Measurements from ENCODE around the gene NKX1-2. TPM values are rescaled to one million over a fixed set of nuclear protein-coding genes. Genes with fewer than 3 reads are reported as not detected.
A peak's percentile ranks its signal among the peaks of the same experiment; 100 is the strongest.

Gene NKX1-2
- total and polyA plus RNA-seq, 2 experiments from 2014 or later = 9.8 to 39.4 TPM

DNA sequence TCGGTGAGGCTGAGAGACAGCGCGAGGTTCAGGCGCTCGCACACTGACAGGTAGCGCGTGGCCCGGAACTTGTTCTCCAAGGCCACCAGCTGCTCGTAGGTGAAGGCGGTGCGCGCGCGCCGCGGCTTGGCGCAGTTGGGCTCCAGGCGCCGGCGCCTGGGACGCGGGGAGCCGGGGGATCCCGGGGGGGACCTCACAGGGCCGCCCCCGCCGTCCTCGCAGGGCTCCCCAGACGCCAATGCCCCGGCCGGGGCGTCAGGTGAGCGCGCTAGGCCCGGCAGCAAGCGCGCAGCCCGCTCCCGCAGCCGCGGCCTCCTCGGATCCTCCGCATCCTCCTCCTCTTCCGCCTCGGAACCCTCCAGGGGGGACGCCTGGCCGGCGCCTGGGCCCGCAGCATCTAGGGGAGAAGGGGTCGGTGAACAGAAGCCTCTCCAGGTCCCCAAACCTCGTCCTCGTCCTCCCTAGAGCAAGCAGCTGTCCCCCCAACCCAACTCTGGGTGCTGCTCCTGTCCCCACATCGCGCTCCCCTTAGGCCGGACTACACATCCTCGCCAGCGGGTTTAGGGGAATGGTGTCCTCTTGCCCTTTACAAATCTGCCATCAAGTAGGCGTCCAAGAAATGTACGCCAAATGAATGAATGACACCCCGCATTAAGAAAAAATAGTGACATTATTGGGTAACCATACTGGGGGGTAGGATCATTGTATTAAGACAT is 1.9 kb downstream of the NKX1-2 start:
- Mint-ChIP-seq H3K27ac (no peak overlapping the region), H3K4me1 (peaks cover 40% of the 10 kb centered on the region), H3K36me3 (ENCODE audit: low read depth) (peaks cover 12% of the 10 kb centered on the region), H3K4me3 (peak overlapping the region; percentile 84), H3K9me3 (no peaks in the 10 kb centered on the region), H3K27me3 (ENCODE audit: insufficient read depth, low read depth, poor library complexity) (peaks cover 56% of the 10 kb centered on the region)
- Histone ChIP-seq H3K4me1 (ENCODE audit: insufficient read depth) (peaks cover 38% of the 10 kb centered on the region), H3K79me2 (replicated peaks; ENCODE audit: insufficient read depth) (no peaks in the 10 kb centered on the region; the same call in 1 of the 2 replicates), H3K4me3 (peak overlapping the region; percentile 81), H3K4me2 (peak overlapping the region; percentile 99), H3K27me3 (ENCODE audit: insufficient read depth) (peaks cover 52% of the 10 kb centered on the region), H3F3A (replicated peaks; ENCODE audit: low read depth) (peaks cover 29% of the 10 kb centered on the region), H4K20me1 (replicated peaks; ENCODE audit: insufficient read depth) (peaks cover 5% of the 10 kb centered on the region; the same call in 1 of the 2 replicates), H2AFZ (no peak overlapping the region; the same call in 1 of the 2 replicates), H3K36me3 (ENCODE audit: insufficient read depth) (no peaks in the 10 kb centered on the region), H3K9me2 (ENCODE audit: insufficient read depth) (no peaks in the 10 kb centered on the region), H3K27ac (ENCODE audit: low read depth) (no peak overlapping the region)
- DNase-seq (ENCODE audit: low spot score) (peak; percentile 84), ATAC-seq (peak; percentile 10)
- peak; percentile 48 for TF ChIP-seq EZH2 (IDR thresholded peaks at IDR 0.05; ENCODE audit: low read depth, unreplicated experiment)
- TF ChIP-seq, protein P1, sequence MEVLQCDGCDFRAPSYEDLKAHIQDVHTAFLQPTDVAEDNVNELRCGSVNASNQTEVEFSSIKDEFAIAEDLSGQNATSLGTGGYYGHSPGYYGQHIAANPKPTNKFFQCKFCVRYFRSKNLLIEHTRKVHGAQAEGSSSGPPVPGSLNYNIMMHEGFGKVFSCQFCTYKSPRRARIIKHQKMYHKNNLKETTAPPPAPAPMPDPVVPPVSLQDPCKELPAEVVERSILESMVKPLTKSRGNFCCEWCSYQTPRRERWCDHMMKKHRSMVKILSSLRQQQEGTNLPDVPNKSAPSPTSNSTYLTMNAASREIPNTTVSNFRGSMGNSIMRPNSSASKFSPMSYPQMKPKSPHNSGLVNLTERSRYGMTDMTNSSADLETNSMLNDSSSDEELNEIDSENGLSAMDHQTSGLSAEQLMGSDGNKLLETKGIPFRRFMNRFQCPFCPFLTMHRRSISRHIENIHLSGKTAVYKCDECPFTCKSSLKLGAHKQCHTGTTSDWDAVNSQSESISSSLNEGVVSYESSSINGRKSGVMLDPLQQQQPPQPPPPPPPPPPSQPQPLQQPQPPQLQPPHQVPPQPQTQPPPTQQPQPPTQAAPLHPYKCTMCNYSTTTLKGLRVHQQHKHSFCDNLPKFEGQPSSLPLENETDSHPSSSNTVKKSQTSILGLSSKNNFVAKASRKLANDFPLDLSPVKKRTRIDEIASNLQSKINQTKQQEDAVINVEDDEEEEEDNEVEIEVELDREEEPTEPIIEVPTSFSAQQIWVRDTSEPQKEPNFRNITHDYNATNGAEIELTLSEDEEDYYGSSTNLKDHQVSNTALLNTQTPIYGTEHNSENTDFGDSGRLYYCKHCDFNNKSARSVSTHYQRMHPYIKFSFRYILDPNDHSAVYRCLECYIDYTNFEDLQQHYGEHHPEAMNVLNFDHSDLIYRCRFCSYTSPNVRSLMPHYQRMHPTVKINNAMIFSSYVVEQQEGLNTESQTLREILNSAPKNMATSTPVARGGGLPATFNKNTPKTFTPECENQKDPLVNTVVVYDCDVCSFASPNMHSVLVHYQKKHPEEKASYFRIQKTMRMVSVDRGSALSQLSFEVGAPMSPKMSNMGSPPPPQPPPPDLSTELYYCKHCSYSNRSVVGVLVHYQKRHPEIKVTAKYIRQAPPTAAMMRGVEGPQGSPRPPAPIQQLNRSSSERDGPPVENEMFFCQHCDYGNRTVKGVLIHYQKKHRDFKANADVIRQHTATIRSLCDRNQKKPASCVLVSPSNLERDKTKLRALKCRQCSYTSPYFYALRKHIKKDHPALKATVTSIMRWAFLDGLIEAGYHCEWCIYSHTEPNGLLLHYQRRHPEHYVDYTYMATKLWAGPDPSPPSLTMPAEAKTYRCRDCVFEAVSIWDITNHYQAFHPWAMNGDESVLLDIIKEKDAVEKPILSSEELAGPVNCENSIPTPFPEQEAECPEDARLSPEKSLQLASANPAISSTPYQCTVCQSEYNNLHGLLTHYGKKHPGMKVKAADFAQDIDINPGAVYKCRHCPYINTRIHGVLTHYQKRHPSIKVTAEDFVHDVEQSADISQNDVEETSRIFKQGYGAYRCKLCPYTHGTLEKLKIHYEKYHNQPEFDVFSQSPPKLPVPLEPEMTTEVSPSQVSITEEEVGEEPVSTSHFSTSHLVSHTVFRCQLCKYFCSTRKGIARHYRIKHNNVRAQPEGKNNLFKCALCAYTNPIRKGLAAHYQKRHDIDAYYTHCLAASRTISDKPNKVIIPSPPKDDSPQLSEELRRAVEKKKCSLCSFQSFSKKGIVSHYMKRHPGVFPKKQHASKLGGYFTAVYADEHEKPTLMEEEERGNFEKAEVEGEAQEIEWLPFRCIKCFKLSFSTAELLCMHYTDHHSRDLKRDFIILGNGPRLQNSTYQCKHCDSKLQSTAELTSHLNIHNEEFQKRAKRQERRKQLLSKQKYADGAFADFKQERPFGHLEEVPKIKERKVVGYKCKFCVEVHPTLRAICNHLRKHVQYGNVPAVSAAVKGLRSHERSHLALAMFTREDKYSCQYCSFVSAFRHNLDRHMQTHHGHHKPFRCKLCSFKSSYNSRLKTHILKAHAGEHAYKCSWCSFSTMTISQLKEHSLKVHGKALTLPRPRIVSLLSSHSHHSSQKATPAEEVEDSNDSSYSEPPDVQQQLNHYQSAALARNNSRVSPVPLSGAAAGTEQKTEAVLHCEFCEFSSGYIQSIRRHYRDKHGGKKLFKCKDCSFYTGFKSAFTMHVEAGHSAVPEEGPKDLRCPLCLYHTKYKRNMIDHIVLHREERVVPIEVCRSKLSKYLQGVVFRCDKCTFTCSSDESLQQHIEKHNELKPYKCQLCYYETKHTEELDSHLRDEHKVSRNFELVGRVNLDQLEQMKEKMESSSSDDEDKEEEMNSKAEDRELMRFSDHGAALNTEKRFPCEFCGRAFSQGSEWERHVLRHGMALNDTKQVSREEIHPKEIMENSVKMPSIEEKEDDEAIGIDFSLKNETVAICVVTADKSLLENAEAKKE (CRISPR knock-in tag; IDR thresholded peaks at IDR 0.05) = no peak
- TF ChIP-seq, protein P2, sequence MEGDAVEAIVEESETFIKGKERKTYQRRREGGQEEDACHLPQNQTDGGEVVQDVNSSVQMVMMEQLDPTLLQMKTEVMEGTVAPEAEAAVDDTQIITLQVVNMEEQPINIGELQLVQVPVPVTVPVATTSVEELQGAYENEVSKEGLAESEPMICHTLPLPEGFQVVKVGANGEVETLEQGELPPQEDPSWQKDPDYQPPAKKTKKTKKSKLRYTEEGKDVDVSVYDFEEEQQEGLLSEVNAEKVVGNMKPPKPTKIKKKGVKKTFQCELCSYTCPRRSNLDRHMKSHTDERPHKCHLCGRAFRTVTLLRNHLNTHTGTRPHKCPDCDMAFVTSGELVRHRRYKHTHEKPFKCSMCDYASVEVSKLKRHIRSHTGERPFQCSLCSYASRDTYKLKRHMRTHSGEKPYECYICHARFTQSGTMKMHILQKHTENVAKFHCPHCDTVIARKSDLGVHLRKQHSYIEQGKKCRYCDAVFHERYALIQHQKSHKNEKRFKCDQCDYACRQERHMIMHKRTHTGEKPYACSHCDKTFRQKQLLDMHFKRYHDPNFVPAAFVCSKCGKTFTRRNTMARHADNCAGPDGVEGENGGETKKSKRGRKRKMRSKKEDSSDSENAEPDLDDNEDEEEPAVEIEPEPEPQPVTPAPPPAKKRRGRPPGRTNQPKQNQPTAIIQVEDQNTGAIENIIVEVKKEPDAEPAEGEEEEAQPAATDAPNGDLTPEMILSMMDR (conservative IDR thresholded peaks at IDR 0.05; ENCODE audit: low read depth in 2 of 2) = no peak
- TF ChIP-seq ZNF331 (CRISPR knock-in tag; IDR thresholded peaks at IDR 0.05; ENCODE audit: low read depth) = no peak
- no peak for TF ChIP-seq JUNB (IDR thresholded peaks at IDR 0.05; ENCODE audit: unreplicated experiment)
- TF ChIP-seq EZH2phosphoT487 (IDR thresholded peaks at IDR 0.05; ENCODE audit: unreplicated experiment) = no peak
- no peak for TF ChIP-seq CREB1 (CRISPR knock-in tag; IDR thresholded peaks at IDR 0.05; ENCODE audit: low read depth)
- TF ChIP-seq NANOG (IDR thresholded peaks at IDR 0.05; ENCODE audit: borderline replicate concordance) = no peak

Measured in GM23338 (cell line).